ENCODE data around the gene DESI2.

- no peak for TF ChIP-seq CTCF (IDR thresholded peaks at IDR 0.05)
- TF ChIP-seq POLR2AphosphoS5 (IDR thresholded peaks at IDR 0.05) = peak; percentile 22
- TF ChIP-seq POLR2A (IDR thresholded peaks at IDR 0.05) = no peak
Measured at GRCh38 chr1:244757091-244757939, 104.4 kb downstream of the DESI2 start.

Data from prostate gland (tissue), 2 donors.